Ovary (tissue), 3 donors: ENCODE measurements around the gene ZNF148.

Experiments
- EP300 ChIP-seq: sonication (generic); formaldehyde crosslinking; IDR thresholded peaks from one replicate; pipeline ENCODE4 v1.6.1; 2017; ENCODE audit warnings: antibody characterized with exemption
- POLR2A ChIP-seq: fragments of 450-650 bp; IDR thresholded peaks from one replicate; pipeline ENCODE4 v1.6.1; 2017; ENCODE audit warnings: antibody characterized with exemption, mild to moderate bottlenecking, moderate library complexity
- TF ChIP-seq, protein P1 (sequence below), 3 donors: fragments of 450-650 bp in 2 of 3; fragments of 200-600 bp in 1 of 3; IDR thresholded peaks; one replicate each; pipeline versions ENCODE4 v1.5.1 to v1.8.0; 2016 to 2022; ENCODE audit warnings: antibody characterized with exemption in 3 of 3, mild to moderate bottlenecking in 1 of 3
- donor health status: DM: no; HTN: no; CAD: no.

DNA sequence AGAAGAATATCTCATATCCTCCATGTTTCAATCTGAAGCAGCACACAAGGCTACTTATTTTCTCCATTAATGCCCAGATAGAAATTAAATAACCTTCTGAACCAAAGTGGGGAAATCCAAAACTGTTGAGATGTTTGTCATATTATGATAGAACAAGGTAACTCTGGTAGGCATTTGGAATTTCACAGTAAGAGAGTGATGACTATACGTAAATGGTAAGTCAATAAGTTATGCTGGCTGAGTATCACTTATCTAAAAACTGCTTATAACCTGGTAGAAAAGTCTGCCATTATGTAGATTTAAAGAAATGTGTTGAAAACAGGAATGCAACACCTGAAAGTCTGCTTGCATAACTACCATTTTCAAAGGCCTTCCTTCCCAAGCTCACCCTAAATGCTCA lies 145.4 kb downstream of the ZNF148 start:
- TF ChIP-seq, protein P1, sequence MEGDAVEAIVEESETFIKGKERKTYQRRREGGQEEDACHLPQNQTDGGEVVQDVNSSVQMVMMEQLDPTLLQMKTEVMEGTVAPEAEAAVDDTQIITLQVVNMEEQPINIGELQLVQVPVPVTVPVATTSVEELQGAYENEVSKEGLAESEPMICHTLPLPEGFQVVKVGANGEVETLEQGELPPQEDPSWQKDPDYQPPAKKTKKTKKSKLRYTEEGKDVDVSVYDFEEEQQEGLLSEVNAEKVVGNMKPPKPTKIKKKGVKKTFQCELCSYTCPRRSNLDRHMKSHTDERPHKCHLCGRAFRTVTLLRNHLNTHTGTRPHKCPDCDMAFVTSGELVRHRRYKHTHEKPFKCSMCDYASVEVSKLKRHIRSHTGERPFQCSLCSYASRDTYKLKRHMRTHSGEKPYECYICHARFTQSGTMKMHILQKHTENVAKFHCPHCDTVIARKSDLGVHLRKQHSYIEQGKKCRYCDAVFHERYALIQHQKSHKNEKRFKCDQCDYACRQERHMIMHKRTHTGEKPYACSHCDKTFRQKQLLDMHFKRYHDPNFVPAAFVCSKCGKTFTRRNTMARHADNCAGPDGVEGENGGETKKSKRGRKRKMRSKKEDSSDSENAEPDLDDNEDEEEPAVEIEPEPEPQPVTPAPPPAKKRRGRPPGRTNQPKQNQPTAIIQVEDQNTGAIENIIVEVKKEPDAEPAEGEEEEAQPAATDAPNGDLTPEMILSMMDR (IDR thresholded peaks at IDR 0.05), result no peak
- TF ChIP-seq POLR2A (no peak), EP300 (no peak)
